GM12872 (cell line): ENCODE results near the gene CERS4.

Experiments used
- CTCF ChIP-seq: IDR thresholded peaks from 3 replicates; pipeline ENCODE4 v1.5.1; 2011; ENCODE audit warnings: low read depth, mild to moderate bottlenecking, low read length, moderate library complexity; ENCODE audit not compliant: insufficient read depth

Gene CERS4

DNA sequence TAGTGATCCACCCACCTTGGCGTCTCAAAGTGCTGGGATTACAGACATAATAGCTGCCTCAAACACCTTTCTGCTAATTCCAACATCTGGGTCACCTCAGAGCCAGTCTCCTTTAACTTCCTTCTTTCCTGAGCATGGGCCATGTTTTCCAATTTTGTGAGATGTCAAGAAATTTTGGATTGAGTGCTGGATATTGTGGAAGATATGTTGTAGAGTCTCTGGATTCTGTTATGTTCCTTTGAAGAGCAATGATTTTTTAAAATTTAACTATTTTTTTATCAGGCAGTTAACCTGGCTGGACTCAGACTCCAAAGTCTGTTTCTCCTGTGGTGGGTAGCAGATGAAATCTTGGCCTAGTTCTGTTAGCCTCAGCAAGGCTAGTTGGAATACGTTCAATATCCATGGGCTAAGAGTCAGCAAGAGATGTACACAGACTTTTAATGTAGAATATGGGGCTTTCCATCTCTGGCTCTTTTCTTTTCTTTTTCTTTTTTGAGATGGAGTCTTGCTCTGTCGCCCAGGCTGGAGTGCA lies 22.0 kb downstream of the CERS4 start:
- TF ChIP-seq CTCF, result no peak

DNA sequence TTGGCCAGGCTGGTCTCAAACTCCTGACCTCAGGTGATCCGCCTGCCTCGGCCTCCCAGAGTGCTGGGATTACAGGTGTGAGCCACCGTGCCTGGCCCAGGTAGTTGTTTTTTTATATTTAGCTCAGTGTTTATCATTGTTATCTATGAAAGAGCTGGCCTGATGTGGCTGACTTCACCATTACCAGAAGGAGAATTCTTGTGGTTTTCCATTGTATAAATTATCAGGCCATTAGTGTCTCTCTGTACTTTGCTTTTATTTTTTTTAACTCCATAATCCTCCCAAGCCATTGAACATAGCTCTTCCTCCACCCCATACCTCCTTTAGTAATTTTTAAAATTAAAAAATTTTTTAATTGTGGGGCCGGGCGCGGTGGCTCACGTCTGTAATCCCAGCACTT lies 24.2 kb downstream of the CERS4 start:
- no peak for TF ChIP-seq CTCF

DNA sequence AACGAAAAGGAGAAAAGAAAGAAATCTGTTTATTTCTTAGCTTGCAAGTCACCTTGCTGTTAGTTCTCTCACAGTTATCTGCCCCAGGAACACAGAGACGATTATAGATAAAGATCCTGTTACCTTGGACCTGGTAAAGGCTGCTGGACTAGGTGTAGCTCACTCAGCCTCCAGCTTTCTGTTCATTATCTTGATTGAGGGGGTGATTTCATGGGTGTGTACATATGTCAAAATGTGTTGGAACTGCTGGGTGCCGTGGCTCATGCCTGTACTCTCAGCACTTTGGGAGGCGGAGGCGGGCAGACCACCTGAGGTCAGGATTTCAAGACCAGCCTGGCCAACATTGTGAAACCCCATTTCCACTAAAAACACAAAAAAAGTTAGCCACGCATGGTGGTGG lies 27.9 kb downstream of the CERS4 start:
- no peak for TF ChIP-seq CTCF

- TF ChIP-seq CTCF, result no peak
Observed at GRCh38 chr19:8238251-8238650, 29.1 kb downstream of the CERS4 start.

DNA sequence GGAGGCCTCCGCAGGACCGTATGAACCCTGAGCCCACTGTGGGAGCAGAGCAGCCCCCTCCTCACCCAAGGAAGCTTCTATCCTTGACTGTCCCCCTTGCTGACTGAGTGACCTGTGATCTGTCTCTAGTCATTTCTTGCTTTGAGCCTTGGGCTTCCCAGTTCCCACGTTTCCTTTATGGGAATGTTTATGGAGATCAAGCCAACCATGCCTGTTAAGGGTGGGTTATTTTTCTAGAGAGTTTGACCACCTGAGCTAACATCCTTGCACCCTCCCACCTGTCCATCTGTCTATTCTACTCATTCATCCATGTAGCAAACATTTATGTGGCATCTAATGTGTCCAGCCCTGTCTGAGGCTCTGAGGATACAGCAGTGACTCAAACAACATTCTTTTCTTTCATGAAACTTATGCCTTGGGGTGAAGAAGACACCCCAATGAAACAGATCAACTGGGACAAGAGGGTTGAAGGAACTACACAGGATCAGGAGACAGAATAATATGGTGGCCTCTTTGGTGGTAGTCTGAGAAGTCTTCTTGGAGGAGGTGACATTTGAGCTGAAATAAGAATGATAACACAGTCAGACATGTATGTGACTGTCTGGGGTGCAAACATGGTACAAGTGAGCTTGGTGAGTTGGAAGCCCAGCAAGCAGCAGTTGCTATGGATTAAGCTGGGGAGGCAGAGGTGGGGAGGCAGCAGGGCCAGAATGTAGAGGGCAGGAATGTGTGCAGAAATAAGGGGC lies 30.5 kb downstream of the CERS4 start:
- no peak for TF ChIP-seq CTCF

DNA sequence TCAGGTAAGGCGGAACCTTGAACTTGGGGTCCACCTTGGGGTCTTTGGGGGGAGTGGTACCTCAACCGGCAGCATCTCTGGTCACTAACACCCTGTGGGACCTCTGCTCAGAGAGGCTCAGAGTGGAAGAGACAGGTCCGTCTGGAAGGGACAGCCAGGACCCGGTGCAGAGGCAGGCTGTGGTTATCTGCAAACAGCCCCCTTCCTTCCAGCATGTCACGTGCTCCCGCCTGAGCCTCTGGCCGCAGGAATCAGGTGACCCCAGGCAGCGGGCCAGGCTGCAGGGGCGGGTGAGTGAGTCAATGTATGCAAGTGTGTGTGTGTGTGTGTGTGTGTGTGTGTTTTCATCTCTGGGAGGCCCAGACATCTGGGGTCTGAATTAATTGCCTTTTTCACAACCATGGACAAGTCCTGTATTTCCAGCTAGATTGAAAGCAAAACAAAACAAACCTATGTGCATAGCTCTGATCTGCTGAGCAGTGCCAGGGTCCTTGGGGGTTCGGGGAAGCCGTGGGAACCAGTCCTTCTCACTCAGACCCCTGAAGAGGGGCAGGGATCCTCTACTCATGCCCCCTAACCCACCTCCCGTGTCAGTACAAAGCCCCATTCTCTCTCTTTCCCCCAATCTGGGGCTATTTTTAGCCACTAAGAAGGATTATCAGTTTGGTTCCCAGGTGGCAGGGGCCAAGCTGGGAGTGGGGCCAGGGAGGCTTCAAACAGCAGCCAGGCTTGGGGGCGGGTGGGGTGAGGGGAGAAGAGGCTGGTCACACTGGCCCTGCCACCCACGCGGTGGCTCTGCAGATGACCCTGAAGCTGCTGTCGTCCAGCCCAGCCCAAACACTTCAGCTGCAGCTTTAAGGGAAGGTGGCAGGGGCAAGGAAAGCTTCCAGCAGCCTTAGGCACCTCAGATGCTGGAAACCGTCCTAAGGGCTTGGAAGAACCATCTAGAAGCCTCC lies 31.4 kb downstream of the CERS4 start:
- TF ChIP-seq CTCF, result no peak

DNA sequence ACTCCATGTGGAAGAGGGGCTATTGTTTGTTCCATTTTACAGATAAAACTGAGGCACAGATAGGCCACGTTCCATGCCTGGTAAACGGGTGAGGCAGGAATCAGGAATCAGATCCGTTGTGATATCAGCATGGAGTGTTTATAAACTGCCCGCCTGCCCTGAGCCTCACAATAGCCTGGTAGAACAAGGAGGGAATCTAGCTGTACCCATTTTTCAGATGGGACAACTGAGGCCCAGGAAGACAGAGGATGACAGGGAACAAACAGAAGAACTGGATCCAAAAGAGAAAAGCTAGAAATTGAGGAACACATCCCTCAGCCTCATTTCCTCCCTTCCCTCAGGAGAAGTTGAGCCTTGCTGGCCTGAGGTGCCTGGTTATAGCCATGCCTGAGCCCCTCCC lies 32.5 kb downstream of the CERS4 start:
- TF ChIP-seq CTCF, result no peak
